Tibial nerve (tissue), 4 donors: ENCODE measurements around the gene RPLP1.

Source experiments
- CTCF ChIP-seq, 5 experiments: fragments of 200-600 bp in 3 of 5; fragments of 450-650 bp in 2 of 5; sonication (generic) in 3 of 5; IDR thresholded peaks; one replicate each; pipeline ENCODE4 v1.5.1; 2016 to 2019; ENCODE audit warnings: antibody characterized with exemption in 5 of 5, mild to moderate bottlenecking in 3 of 5, moderate library complexity in 2 of 5
- EP300 ChIP-seq, 2 donors: sonication (generic); formaldehyde crosslinking; IDR thresholded peaks; one replicate each; pipeline ENCODE4 v1.6.1; 2017; ENCODE audit warnings: antibody characterized with exemption in 2 of 2, mild to moderate bottlenecking in 1 of 2
- POLR2A ChIP-seq, 2 donors: fragments of 450-650 bp; IDR thresholded peaks; one replicate each; pipeline ENCODE4 v1.6.1; 2017; ENCODE audit warnings: antibody characterized with exemption in 2 of 2, mild to moderate bottlenecking in 2 of 2, moderate library complexity in 2 of 2

- TF ChIP-seq POLR2A (IDR thresholded peaks at IDR 0.05) (no peak), CTCF (IDR thresholded peaks at IDR 0.05) (no peak), EP300 (IDR thresholded peaks at IDR 0.05) (no peak)
Observed at GRCh38 chr15:69417581-69417980, 35.0 kb upstream of the RPLP1 start.
